Head of caudate nucleus (tissue), 42 donors: ENCODE measurements around the gene PRRG2.
"Not testable (repeated sequence)": the region's sequence is repeated elsewhere in the genome, so short reads cannot be mapped to it uniquely, and the experiment has no call there.

Experiments
- DNase-seq, 42 donors: peaks; one replicate each; pipeline versions ENCODE4 v3.0.0 to v3.0.0-alpha.2; 2020 to 2021; ENCODE audit warnings: mixed read lengths in 7 of 42
- intact Hi-C: fragments of 100-400 bp; cut with DNase I; formaldehyde crosslinking; loops from one replicate; pipeline ENCODE4 v1.15.0; 2022

Gene PRRG2

DNA sequence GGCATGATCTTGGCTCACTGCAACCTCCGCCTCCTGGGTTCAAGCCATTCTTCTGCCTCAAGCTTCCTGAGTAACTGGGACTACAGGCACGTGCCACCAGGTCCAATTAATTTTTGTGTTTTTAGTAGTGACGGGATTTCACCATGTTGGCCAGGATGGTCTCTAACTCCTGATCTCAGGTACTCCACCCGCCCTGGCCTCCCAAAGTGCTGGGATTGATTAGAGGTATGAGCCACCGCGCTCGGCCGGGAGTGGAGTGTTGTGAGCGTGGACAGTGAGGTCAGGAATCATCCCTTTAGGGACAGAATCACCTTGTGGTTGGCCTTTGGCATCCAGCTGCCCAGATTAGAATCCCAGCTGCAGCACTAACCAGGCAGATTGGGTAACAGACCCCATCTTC, 48.5 kb downstream of the PRRG2 start:
- DNase-seq: no peak
- intact Hi-C loops: no loop called here

DNA sequence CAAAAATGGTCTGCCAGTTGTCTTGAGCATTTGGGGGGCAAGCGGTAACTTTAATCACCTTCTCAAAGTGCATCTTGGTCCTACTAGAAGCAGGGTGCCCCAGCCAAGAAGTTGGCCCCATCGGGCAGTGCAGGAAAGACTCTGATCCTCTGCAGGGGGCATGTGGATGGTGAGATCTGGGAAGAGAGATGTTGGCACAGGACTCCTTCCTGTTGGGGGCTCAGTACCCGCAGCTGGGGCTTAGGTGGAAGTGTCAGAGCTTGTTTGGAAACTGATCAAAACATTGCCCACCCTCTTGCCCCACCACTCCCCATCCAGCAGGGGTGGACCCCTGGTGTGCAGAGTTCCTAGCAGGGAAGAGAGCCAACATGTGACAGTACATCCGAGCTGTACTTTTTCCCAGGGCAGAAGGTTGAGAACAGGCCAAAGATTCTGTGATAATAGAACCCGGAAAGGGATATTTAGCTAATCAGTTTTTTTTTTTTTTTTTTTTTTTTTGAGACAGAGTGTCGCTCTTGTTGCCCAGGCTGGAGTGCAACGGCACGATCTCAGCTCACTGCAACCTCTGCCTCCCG, 50.0 kb downstream of the PRRG2 start:
- no peak for DNase-seq
- intact Hi-C loops: no loop called here

DNA sequence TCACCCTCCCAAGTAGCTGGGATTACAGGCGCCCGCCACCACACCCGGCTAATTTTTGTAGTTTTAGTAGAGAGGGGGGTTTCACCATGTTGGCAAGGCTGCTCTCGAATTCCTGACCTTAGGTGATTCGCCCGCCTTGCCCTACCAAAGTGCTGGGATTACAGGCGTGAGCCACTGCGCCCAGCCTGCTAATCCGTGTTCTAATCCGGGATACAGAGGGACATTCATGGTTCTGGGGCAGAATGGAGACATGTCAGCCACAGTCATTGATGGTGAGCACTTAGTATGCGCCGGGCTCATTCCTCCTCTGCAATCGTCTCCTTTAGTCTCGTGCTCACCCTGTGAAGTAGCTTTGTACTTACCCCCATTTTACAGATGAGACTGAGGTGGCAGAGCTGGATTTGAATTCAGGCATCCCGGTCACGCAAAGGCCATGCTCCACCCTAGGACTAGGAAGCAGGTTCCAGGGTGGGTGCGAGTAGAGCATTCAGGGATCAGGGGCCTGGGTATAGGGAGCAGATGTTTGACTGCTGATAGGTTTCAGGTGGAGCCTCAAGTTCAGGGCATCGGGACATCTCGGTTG, 50.6 kb downstream of the PRRG2 start:
- intact Hi-C loops: no loop called here
- no peak for DNase-seq

DNA sequence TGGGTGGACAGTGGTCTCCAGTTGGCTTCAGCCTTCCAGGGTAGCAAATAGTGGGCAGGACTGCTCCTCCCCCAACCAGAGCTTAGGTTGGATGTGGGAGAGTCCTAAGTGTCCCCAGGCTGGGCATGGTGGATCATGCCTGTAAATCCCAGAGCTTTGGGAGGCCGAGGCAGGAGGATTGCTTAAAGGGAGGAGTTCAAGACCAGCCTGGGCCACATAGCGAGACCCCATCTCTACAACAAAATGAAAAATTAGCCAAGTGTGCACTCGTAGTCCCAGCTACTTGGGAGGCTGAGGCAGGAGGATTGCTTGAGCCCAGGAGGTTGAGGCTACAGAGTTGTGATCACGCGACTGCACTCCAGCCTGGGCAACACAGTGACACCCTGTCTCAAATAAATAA, 51.5 kb downstream of the PRRG2 start:
- no peak for DNase-seq
- intact Hi-C loops: no loop called here

DNA sequence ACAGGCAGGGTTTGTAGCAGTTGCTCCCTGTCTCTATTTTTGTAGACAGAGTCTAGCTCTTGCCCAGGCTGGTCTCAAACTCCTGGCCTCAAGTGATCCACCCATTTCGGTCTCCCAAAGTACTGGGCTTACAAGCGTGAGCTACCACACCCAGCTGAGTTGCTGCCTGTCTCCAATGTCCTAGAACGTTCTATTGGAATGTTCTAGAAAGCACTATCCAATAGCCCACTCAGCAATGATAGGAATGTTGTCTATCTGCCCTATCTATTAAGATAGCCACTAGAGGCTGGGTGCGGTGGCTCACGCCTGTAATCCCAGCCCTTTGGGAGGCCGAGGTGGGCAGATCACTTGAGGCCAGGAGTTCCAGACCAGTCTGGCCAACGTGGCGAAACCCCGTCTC, 52.2 kb downstream of the PRRG2 start:
- DNase-seq, intact Hi-C loops: not testable (repeated sequence)

DNA sequence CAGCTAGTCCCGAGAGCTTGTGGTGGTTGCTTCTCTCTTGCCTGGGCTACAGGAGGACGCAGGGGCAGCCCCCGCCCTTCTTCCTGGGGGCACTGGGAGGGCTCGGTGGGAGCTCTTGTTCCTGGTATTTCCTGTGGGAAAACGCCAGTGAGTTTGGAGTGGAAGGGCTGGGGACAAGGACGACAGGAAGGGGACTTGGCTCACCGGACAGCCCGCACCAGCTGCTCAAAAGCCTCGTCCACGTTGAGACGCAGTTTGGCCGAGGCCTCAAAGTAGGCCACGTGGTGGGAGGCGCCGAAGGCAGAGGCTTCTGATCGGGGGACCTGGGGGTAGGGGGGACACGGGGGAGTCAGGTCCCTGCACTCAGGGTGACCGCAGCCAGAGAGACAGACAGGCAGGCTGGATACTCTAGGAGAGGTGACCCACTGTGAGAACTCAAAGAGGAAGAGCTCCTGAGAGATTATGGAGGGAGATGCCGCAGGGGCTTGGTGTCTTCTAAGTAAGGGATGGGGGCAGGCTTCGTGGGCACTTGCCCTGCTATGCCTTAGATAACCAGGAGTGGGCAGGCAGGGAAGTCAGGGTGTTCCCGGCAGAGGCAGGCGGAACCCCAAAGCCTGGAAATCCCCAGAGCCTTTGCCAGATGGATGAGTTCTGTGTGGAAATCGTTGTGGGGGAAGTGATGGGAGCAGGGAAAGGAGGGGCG, 54.6 kb downstream of the PRRG2 start:
- intact Hi-C loops: loop anchor here (5.0 kb wide), 1 partner anchor 43 kb away; the partner anchor contains the start of gene PRR12
- no peak for DNase-seq

DNA sequence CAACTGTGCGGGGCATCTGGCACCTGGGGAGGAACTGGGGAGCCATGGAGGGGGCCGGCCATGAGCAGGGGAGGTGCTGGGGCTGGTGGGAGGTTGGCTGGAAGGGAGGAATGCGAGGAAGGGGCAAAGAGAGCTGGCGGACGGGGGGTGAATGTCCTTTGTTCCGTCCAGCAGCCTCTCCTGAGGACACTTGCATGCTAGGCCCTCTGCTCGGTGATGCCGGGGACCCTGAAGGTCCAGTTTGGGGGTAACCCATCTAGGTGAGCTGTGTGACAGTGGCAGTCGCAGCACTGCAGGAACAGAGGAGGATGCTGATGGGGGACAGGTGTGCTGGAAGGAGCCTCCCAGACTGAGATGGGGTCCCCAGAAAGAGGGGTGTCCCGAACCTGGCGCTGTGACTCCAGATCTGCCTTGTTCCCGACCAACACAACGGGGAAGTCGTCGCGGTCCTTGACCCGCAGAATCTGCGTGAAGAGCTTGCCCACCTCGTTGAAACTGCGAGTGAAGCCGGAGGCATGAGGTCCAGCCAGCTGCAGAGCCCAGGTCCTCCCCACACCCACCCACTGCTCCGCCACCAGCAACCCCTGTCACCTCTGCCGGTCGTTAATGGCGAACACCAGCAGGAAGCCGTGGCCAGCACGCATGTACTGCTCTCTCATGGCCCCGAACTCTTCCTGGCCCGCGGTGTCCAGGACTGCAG, 55.3 kb downstream of the PRRG2 start:
- intact Hi-C loops: loop anchor here (5.0 kb wide), 1 partner anchor 44 kb away; the partner anchor contains the start of gene PRR12
- DNase-seq: no peak

DNA sequence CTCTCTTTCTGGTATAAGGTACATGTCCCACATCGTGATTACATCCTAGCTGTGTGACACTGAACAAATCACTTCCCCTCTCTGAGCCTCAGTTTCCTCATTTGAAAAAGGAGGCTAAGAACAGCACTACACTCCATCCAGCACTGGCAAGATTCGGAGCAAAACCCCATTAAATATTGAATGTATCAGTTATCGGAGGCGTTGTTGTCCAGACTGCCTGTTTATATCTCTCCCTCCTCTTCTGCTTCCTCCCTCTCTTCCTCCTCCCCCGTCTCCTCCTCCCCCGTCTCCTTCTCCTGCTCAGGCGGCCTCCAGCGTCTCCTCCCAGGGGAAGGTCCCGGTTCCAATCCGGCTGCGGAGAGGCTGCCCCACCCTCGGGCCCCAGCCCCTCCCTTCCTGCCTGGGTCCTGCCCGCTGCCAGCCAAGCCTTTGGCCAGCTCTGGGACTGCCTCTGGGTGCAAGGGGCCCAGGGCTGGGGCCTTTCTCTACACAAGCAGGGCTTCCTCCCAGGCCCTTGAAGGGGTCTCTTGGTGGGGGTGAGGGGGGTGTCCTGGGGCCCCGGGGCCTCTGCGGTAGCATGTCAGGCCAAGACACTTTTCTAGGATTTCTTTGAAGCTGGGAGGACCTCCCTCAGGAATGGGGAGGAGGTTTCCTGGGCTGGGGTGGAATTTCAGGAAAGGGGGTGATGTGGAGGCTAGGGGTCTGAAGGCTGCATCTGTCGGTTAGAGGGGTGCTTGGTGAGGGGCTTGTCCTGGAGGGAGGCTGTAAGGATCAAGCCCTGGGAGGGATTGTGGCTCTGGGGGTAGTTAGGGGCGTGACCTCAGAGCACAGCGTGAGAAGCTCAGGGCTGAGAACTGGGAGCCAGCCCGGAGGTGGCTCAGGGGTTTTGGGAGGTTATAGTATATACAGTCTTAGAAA, 57.0 kb downstream of the PRRG2 start:
- DNase-seq: peak in 33 of 42 donors; percentile 20 to 70 (median 41)
- intact Hi-C loops: loop anchor here (5.0 kb wide), 1 partner anchor 46 kb away; the partner anchor contains the start of gene PRR12

DNA sequence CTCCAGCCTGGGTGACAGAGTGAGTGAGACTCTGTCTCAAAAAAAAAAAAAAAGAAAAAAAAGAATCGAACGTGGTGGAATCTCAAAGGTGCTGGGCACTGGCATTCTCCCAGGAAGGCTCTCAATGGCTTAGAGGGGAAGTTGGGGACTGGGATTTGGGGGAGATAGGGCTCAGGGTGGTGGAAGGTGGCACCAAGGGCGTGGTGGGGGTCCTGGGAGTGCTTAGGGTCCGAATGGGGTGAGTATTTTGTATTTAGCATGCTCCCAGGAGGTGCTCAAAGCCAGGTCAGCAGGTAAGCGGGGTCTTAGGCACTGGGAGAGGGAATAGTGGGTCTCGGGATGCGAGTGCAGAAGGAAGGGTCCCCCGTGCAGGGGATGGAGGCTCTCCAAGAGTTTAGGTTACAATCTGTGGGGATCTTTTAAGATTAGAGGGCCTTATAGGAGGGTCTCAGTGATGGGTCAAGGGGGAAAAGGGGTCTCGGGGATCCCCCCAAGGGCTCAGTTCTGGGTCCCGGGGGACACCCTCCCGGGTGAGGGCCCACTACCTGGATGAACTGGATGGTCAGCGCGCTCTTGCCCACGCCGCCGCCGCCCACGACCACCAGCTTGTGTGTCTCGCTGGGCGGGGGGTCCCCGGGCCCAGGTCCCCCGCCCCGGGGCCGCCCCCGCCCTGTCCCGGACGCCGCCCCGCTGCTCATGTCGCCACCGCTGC, 58.4 kb downstream of the PRRG2 start:
- intact Hi-C loops: loop anchor here (2.0 to 5.0 kb wide), 2 partner anchors 37 to 47 kb away; partner anchors contain the start of genes PRMT1 and PRR12
- DNase-seq: peak in 1 of 42 donors; percentile 15

DNA sequence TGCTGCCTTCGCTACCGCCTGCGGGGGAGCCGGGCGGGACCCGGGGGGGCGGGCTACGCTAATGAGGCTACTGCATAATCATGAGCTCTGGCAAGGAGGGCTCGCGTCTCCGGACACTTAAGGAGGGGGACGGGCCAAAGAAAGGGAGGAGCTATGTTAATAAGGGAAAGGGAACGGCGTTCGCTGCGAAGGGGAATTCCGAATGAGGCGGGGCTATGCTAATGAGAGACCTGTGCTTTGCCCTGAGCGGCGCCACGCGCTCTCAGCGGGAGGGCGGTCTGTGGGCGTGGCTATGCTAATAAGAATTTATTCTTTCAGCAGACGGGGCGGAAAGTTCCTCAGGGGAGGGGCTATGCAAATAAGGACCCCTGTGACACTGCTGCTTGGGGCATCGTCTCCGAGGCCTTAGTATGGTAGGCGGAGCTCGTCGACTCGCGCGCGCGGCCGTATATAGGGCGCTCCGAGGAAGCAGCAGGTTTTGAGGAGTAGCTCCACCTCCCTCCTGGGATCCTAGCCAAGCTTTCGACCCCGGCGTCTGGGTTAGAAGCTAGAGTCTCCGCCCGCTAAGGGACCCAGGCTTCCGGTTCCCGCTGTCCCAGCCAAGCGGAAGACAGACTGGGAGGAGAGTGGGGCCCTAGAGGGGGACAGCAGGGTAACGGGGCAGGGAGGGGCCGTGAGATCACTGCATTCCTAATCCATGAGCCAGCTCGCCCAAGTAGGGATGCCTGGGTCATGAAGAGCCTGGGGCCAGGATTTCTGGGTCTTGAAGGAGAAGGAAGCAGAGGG, 59.2 kb downstream of the PRRG2 start, which contains the start of gene RRAS:
RRAS (minus strand) TSS at position 31 of the 786 bp plus-strand sequence. CDS start 45 bp downstream, outside the sequence.
- DNase-seq: peak; percentile 96 to 100 (median 100)
- intact Hi-C loops: loop anchor here (2.0 kb wide), 1 partner anchor 36 kb away; the partner anchor contains the start of gene PRMT1
